ENCODE measurements around the gene IGSF8. TPM values are rescaled to one million over a fixed set of nuclear protein-coding genes. Genes with fewer than 3 reads are reported as not detected.

Gene IGSF8
- total RNA-seq, 6 experiments from 2014 or later, result 27.5 to 45.7 (median 29.4) TPM

GRCh38 chr1:160143695-160144094 lies 45.3 kb upstream of the IGSF8 start:
- Histone ChIP-seq H3K4me3 (no peak overlapping the region), H3K27ac (no peak overlapping the region), H3K9me3 (no peaks in the 10 kb centered on the region), H3K27me3 (no peaks in the 10 kb centered on the region), H3K4me1 (no peaks in the 10 kb centered on the region), H3K36me3 (no peaks in the 10 kb centered on the region)
- no peak for DNase-seq
- peak; percentile 23 to 69 (median 52) for ATAC-seq
- no peak for TF ChIP-seq POLR2A (IDR thresholded peaks at IDR 0.05)
- TF ChIP-seq, protein P1, sequence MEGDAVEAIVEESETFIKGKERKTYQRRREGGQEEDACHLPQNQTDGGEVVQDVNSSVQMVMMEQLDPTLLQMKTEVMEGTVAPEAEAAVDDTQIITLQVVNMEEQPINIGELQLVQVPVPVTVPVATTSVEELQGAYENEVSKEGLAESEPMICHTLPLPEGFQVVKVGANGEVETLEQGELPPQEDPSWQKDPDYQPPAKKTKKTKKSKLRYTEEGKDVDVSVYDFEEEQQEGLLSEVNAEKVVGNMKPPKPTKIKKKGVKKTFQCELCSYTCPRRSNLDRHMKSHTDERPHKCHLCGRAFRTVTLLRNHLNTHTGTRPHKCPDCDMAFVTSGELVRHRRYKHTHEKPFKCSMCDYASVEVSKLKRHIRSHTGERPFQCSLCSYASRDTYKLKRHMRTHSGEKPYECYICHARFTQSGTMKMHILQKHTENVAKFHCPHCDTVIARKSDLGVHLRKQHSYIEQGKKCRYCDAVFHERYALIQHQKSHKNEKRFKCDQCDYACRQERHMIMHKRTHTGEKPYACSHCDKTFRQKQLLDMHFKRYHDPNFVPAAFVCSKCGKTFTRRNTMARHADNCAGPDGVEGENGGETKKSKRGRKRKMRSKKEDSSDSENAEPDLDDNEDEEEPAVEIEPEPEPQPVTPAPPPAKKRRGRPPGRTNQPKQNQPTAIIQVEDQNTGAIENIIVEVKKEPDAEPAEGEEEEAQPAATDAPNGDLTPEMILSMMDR (IDR thresholded peaks at IDR 0.05), result no peak
- WGBS (ENCODE audit: insufficient coverage, low coverage, low lambda C conversion rate, missing lambda C conversion rate), result 16% methylated on average over 1 of the region's 1 CpG
- intact Hi-C loops (cut with DNase I), result no loop called here

GRCh38 chr1:160139840-160140239 lies 41.4 kb upstream of the IGSF8 start:
- H3K36me3 ChIP-seq, result no peaks in the 10 kb centered on the region
- no peaks in the 10 kb centered on the region for H3K27me3 ChIP-seq
- WGBS (ENCODE audit: insufficient coverage, low coverage, low lambda C conversion rate, missing lambda C conversion rate), result 83% methylated on average over 7 of the region's 8 CpGs
- no peaks in the 10 kb centered on the region for H3K9me3 ChIP-seq
- H3K4me1 ChIP-seq, result no peaks in the 10 kb centered on the region
- TF ChIP-seq POLR2A (IDR thresholded peaks at IDR 0.05), result no peak
- TF ChIP-seq, protein P1 (IDR thresholded peaks at IDR 0.05), result no peak
- no peak overlapping the region for H3K4me3 ChIP-seq
- no peak for ATAC-seq
- intact Hi-C loops (cut with DNase I), result no loop called here
- H3K27ac ChIP-seq, result no peak overlapping the region
- DNase-seq, result no peak

DNA sequence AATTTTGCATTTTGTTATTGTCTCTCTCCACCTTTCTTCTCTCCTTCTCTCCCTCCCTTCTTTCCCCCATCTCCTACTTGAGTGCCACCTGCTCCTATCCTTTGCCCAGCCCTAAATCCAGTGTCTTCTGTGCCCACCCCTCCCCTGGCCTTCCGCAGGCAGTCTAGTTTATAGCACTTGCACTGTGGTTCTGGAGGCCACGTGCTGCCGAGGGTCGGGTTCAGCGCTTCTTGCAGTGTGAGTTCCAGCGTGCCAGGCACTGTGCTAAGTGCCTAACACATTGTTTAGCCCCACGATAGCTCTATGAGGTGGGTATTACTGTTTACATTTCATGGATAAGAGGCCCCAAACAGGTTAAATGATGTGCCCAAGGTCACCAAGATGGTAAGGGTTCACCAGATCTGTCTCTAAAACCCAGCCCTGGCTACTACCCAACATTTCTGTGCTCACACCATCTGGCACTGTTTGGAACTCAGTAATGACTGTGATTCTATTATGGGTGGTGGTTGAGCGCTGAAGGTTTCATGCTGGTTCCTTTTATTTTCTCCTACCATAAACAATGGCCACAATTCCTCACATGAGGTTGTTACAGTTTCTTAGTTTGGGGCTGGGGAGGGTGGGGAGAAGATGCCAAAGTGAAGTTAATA lies 38.9 kb upstream of the IGSF8 start:
- Histone ChIP-seq H3K36me3 (no peaks in the 10 kb centered on the region), H3K9me3 (no peaks in the 10 kb centered on the region), H3K4me3 (no peak overlapping the region), H3K27ac (no peak overlapping the region), H3K4me1 (no peaks in the 10 kb centered on the region), H3K27me3 (no peaks in the 10 kb centered on the region)
- 78% methylated on average over 8 of the region's 8 CpGs for WGBS (ENCODE audit: insufficient coverage, low coverage, low lambda C conversion rate, missing lambda C conversion rate)
- TF ChIP-seq POLR2A (IDR thresholded peaks at IDR 0.05), result no peak
- TF ChIP-seq, protein P1 (IDR thresholded peaks at IDR 0.05), result no peak
- no peak for DNase-seq
- no peak for ATAC-seq
- intact Hi-C loops (cut with DNase I), result no loop called here

DNA sequence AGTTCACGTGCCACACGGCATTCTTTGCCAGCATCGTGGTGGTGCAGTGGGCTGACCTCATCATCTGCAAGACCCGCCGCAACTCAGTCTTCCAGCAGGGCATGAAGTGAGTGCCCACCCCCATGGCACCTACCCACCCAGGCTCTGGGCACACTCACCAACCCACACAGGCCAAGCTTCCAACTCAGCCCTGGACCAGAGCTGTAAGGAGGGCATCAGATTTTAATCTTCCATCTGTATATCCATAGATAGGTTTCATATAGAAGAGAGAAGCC lies 38.4 kb upstream of the IGSF8 start:
- Histone ChIP-seq H3K4me1 (no peaks in the 10 kb centered on the region), H3K9me3 (no peaks in the 10 kb centered on the region), H3K36me3 (no peaks in the 10 kb centered on the region), H3K27ac (no peak overlapping the region), H3K27me3 (no peaks in the 10 kb centered on the region), H3K4me3 (no peak overlapping the region)
- ATAC-seq (no peak), DNase-seq (no peak)
- WGBS (ENCODE audit: insufficient coverage, low coverage, low lambda C conversion rate, missing lambda C conversion rate), result 80% methylated on average over 1 of the region's 5 CpGs
- intact Hi-C loops (cut with DNase I), result no loop called here
- TF ChIP-seq, protein P1 (IDR thresholded peaks at IDR 0.05), result no peak
- no peak for TF ChIP-seq POLR2A (IDR thresholded peaks at IDR 0.05)
